Hepatocyte (in vitro differentiated cells): ENCODE data around the gene OSBPL7. TPM values are rescaled to one million over a fixed set of nuclear protein-coding genes. Genes with fewer than 3 reads are reported as not detected.
A peak's percentile ranks its signal among the peaks of the same experiment; 100 is the strongest.

Experiments used
- DNase-seq: peaks from one replicate; pipeline ENCODE4 v3.0.0-alpha.2; 2016; ENCODE audit warnings: low spot score
- H2AFZ ChIP-seq: fragments of 200-600 bp; sonication (generic); 2 replicates; pipeline ENCODE4 v1.6.0; 2016; ENCODE audit warnings: antibody characterized with exemption, mild to moderate bottlenecking
- H3K27ac ChIP-seq: fragments of 200-600 bp; sonication (generic); 2 replicates; pipeline ENCODE4 v1.5.1; 2016; ENCODE audit warnings: mild to moderate bottlenecking
- H3K27me3 ChIP-seq: fragments of 200-600 bp; sonication (generic); 2 replicates; pipeline ENCODE4 v1.6.1; 2016
- H3K36me3 ChIP-seq: fragments of 200-600 bp; sonication (generic); replicated peaks from 2 replicates; pipeline ENCODE4 v1.5.1; 2016; ENCODE audit warnings: low read depth; ENCODE audit not compliant: insufficient read depth
- H3K4me1 ChIP-seq: fragments of 200-600 bp; sonication (generic); 2 replicates; pipeline ENCODE4 v1.5.1; 2016; ENCODE audit warnings: mild to moderate bottlenecking, moderate library complexity; ENCODE audit not compliant: insufficient read depth
- H3K4me2 ChIP-seq: fragments of 200-600 bp; sonication (generic); 2 replicates; pipeline ENCODE4 v1.6.0; 2016
- H3K4me3 ChIP-seq: fragments of 200-600 bp; sonication (generic); 2 replicates; pipeline ENCODE4 v1.5.1; 2016; ENCODE audit warnings: mild to moderate bottlenecking
- H3K79me2 ChIP-seq: fragments of 200-600 bp; sonication (generic); 2 replicates; pipeline ENCODE4 v1.6.0; 2017; ENCODE audit warnings: mild to moderate bottlenecking
- H3K9me2 ChIP-seq: fragments of 200-600 bp; sonication (generic); replicated peaks from 2 replicates; pipeline ENCODE4 v1.6.0; 2017; ENCODE audit warnings: mild to moderate bottlenecking; ENCODE audit not compliant: insufficient read depth
- H3K9me3 ChIP-seq: fragments of 200-600 bp; sonication (generic); 2 replicates; pipeline ENCODE4 v1.5.1; 2016; ENCODE audit warnings: low read depth, mild to moderate bottlenecking
- H4K20me1 ChIP-seq: fragments of 200-600 bp; sonication (generic); 2 replicates; pipeline ENCODE4 v1.6.0; 2016; ENCODE audit warnings: mild to moderate bottlenecking; ENCODE audit not compliant: insufficient read depth, poor library complexity, severe bottlenecking
- EZH2 ChIP-seq: fragments of 200-600 bp; sonication (generic); IDR thresholded peaks from 2 replicates; pipeline ENCODE4 v1.6.1; 2016; ENCODE audit warnings: antibody characterized with exemption, mild to moderate bottlenecking, borderline replicate concordance
- EZH2phosphoT487 ChIP-seq: fragments of 200-600 bp; sonication (generic); IDR thresholded peaks from one replicate; pipeline ENCODE4 v1.6.1; 2018; ENCODE audit warnings: antibody characterized with exemption, mild to moderate bottlenecking, low read depth, moderate library complexity; ENCODE audit not compliant: unreplicated experiment, severe bottlenecking
- WGBS: methylation state at CpG from one replicate; pipeline ENCODE4 v1.1.6; 2016; ENCODE audit warnings: low lambda C conversion rate; ENCODE audit errors: missing lambda C conversion rate; 5-methylcytosine and 5-hydroxymethylcytosine counted together
- polyA plus RNA-seq: library from polyadenylated mRNA; unstranded; fragments of >200 nt; fragmentation: Nextera tagmentation; extraction: Ambion mirVana; gene quantifications from 2 replicates; pipeline ENCODE4 v1.2.1, GENCODE V29; 2016
- total RNA-seq: library from RNA; depleted of rRNA; stranded (reverse); fragments of >200 nt; gene quantifications from 2 replicates; pipeline ENCODE4 v1.2.3, GENCODE V29; 2014
- TF ChIP-seq, protein P1 (sequence below): fragments of 200-600 bp; sonication (generic); IDR thresholded peaks from 2 replicates; pipeline ENCODE4 v1.5.1; 2016; ENCODE audit warnings: antibody characterized with exemption, mild to moderate bottlenecking; ENCODE audit not compliant: poor library complexity

The OSBPL7 gene
- total and polyA plus RNA-seq, 2 experiments from 2014 or later = 6.2 to 9.3 TPM

- DNase-seq = no peak
- H3K4me1 ChIP-seq = peaks cover 31% of the 10 kb centered on the region
- WGBS = 92% methylated on average over 5 of the region's 5 CpGs
Measured at GRCh38 chr17:47839071-47839470, 17.5 kb upstream of the OSBPL7 start.

DNA sequence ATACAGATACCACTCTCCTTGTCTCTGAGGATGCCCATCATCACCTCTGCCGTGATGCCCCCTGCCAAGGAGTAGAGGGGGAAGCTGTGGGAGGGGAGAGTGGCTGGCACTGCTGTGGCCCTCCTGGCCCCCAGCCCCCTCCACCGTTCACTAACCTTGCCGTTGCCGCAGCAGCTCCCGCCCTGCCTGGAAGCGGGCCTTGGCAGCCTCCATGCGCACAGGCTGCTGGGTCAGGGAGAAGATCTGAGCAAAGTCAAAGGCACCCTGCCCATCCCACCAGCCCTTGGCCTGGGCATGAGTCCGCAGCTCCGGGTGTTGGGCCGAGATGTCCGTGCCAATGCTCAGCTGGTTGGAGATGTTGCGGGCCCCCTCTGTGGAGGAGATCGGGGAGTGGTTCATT lies 17.0 kb upstream of the OSBPL7 start:
- no peaks in the 10 kb centered on the region for H3K9me3 ChIP-seq
- TF ChIP-seq EZH2 = no peak
- TF ChIP-seq, protein P1, sequence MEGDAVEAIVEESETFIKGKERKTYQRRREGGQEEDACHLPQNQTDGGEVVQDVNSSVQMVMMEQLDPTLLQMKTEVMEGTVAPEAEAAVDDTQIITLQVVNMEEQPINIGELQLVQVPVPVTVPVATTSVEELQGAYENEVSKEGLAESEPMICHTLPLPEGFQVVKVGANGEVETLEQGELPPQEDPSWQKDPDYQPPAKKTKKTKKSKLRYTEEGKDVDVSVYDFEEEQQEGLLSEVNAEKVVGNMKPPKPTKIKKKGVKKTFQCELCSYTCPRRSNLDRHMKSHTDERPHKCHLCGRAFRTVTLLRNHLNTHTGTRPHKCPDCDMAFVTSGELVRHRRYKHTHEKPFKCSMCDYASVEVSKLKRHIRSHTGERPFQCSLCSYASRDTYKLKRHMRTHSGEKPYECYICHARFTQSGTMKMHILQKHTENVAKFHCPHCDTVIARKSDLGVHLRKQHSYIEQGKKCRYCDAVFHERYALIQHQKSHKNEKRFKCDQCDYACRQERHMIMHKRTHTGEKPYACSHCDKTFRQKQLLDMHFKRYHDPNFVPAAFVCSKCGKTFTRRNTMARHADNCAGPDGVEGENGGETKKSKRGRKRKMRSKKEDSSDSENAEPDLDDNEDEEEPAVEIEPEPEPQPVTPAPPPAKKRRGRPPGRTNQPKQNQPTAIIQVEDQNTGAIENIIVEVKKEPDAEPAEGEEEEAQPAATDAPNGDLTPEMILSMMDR = no peak
- TF ChIP-seq EZH2phosphoT487 = no peak
- no peak overlapping the region for H2AFZ ChIP-seq
- no peaks in the 10 kb centered on the region for H3K36me3 ChIP-seq
- peaks cover 27% of the 10 kb centered on the region for H3K4me1 ChIP-seq
- H4K20me1 ChIP-seq = no peaks in the 10 kb centered on the region
- H3K4me2 ChIP-seq = no peak overlapping the region
- WGBS = 97% methylated on average over 13 of the region's 13 CpGs
- H3K27ac ChIP-seq = no peak overlapping the region
- DNase-seq = no peak
- H3K27me3 ChIP-seq = no peaks in the 10 kb centered on the region
- H3K4me3 ChIP-seq = no peak overlapping the region
- peaks cover 17% of the 10 kb centered on the region for H3K79me2 ChIP-seq
- H3K9me2 ChIP-seq = no peaks in the 10 kb centered on the region

More at GRCh38 chr17:47839071-47839470, 17.5 kb upstream of the OSBPL7 start:
- Histone ChIP-seq H3K4me3 (no peak overlapping the region), H2AFZ (no peak overlapping the region), H4K20me1 (no peaks in the 10 kb centered on the region), H3K79me2 (peaks cover 17% of the 10 kb centered on the region), H3K36me3 (no peaks in the 10 kb centered on the region), H3K27ac (no peak overlapping the region), H3K4me2 (peak overlapping the region; percentile 94), H3K9me2 (no peaks in the 10 kb centered on the region), H3K9me3 (no peaks in the 10 kb centered on the region), H3K27me3 (no peaks in the 10 kb centered on the region)
- TF ChIP-seq EZH2phosphoT487 = no peak
- TF ChIP-seq EZH2 = no peak
- TF ChIP-seq, protein P1 = no peak

DNA sequence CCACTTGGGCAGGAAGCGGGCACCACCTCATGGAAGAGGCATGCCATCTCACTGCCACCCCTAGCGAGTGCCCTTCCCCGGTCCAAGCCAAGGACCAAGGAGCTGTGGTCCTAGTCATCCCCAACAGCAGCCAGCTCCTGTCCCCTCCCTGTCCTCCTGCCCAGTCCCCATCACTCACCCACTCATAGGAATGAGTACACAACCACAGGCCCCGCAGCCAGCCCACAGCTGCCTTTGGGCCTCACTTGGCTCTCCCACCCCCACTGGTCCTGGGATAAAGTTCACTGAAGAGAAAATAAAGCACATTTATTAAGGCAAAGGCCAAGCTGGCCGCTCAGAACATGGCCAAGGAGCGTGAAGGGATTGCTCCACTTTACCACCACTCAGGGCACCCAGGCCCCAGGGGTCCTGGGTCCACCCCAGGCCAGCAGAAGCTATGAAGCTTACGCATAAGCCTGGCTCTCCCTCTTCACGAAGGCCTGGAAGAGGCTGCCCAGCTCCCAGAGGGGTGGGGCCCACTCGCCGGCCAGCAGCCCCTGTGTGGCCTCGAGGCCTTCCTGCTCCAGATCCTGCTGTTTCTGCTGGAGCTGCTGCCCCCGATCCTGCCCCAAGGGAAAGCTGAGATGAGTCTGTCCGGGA lies 15.9 kb upstream of the OSBPL7 start:
- Histone ChIP-seq H3K4me1 (peaks cover 22% of the 10 kb centered on the region), H4K20me1 (no peaks in the 10 kb centered on the region), H3K4me3 (no peak overlapping the region), H3K9me3 (no peaks in the 10 kb centered on the region), H3K27ac (no peak overlapping the region), H3K79me2 (peaks cover 17% of the 10 kb centered on the region), H3K36me3 (no peaks in the 10 kb centered on the region), H3K9me2 (no peaks in the 10 kb centered on the region), H3K4me2 (no peak overlapping the region), H2AFZ (no peak overlapping the region), H3K27me3 (no peaks in the 10 kb centered on the region)
- 71% methylated on average over 13 of the region's 13 CpGs for WGBS
- DNase-seq = no peak
- TF ChIP-seq EZH2 = no peak
- TF ChIP-seq, protein P1 = no peak
- no peak for TF ChIP-seq EZH2phosphoT487
